ENCODE data around the gene TMEM59L. TPM values are rescaled to one million over a fixed set of nuclear protein-coding genes. Genes with fewer than 3 reads are reported as not detected.

The TMEM59L gene
- total and polyA plus RNA-seq, 2 of the 13 experiments (the other 11 are each of a cell fraction or from before 2014, with no cell fraction given), result 0.97 to 5.5 TPM

DNA sequence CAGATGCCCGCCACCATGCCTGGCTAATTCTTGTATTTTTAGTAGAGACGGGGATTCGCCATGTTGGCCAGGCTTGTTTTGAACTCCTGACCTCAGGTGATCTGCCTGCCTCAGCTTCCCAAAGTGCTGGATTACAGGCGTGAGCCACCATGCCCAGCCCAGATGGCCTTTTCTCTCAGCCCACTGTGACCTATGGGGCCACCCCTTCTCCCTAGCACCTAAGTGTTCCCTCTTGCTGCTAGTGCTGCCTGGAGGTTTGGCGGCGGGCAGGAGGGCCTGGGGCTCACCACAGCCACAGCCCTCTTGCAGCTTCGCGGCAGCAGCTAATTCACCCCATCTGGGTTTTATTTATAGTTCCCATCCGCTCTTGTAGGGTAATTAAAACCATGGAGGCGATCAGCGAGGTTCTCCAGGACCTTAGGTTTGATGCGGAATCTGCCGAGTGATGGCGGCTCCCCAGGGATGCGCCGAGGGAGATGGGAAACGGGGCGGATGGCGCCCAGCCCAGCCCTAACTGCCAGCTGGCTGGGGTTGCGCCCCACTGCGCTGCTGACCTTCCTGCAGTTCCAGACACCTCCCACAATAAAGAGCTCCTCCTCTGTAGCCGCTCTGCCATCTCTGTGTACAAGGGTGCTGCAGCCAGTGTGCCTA, 20.8 kb upstream of the TMEM59L start:
- TF ChIP-seq RBFOX2 (IDR thresholded peaks at IDR 0.05; ENCODE audit: low read depth, low read length) (0 out of 2 replicates have a peak, but pooled peaks have one; percentile 36), AGO2 (optimal IDR thresholded peaks at IDR 0.05; ENCODE audit: low read depth, low read length) (peak; percentile 75), POLR2G (IDR thresholded peaks at IDR 0.05; ENCODE audit: low read depth, low read length) (peak; percentile 20; the same call in 1 of the 2 replicates), SSRP1 (CRISPR knock-in tag; IDR thresholded peaks at IDR 0.05) (peak; percentile 70; the same call in 1 of the 2 replicates), ZNF543 (CRISPR knock-in tag; IDR thresholded peaks at IDR 0.05) (no peak), POLR2A (IDR thresholded peaks at IDR 0.05; ENCODE audit: insufficient read depth in 1 of 2, low read depth in 2 of 2, low read length in 2 of 2) (peak in 1 of 2 experiments; percentile 51; a peak in 1 of 4 replicates)
- TF ChIP-seq, protein P1, sequence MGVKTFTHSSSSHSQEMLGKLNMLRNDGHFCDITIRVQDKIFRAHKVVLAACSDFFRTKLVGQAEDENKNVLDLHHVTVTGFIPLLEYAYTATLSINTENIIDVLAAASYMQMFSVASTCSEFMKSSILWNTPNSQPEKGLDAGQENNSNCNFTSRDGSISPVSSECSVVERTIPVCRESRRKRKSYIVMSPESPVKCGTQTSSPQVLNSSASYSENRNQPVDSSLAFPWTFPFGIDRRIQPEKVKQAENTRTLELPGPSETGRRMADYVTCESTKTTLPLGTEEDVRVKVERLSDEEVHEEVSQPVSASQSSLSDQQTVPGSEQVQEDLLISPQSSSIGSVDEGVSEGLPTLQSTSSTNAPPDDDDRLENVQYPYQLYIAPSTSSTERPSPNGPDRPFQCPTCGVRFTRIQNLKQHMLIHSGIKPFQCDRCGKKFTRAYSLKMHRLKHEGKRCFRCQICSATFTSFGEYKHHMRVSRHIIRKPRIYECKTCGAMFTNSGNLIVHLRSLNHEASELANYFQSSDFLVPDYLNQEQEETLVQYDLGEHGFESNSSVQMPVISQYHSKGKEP (CRISPR knock-in tag; IDR thresholded peaks at IDR 0.05), result no peak
- Histone ChIP-seq H3K4me3 (replicated peaks in 1 of 3; ENCODE audit: insufficient read depth in 1 of 3, low read depth in 2 of 3, low read length in 3 of 3) (no peak overlapping the region), H3K27me3 (ENCODE audit: control insufficient read depth in 1 of 2, insufficient read depth in 2 of 2, low read length in 2 of 2) (no peaks in the 10 kb centered on the region), H3K27ac (ENCODE audit: extremely low read length, insufficient read depth, low read length) (no peak overlapping the region), H3K4me1 (ENCODE audit: insufficient read depth, low read length) (peaks cover 21% of the 10 kb centered on the region), H3K9me3 (ENCODE audit: low read length) (no peaks in the 10 kb centered on the region), H3K36me3 (replicated peaks in 1 of 2; ENCODE audit: control insufficient read depth in 1 of 2, insufficient read depth in 2 of 2, low read length in 2 of 2) (peaks cover 3 to 25% of the 10 kb centered on the region in 2 experiments; a peak in 4 of 5 replicates), H3K79me2 (ENCODE audit: insufficient read depth, low read length) (no peaks in the 10 kb centered on the region), H2AFZ (ENCODE audit: low read length) (no peak overlapping the region), H4K20me1 (ENCODE audit: insufficient read depth, low read length) (0 out of 2 replicates have a peak, but pooled peaks cover 2% of the 10 kb centered on the region), H3K9ac (ENCODE audit: insufficient read depth, low read depth, low read length) (no peak overlapping the region), H3K4me2 (ENCODE audit: low read depth, low read length) (no peak overlapping the region)
- no TSS peak for BruUV-seq (replicated peaks)
- intact Hi-C loops (cut with micrococcal nuclease; ENCODE audit: unreplicated experiment) (no loop called here), in situ Hi-C loops (cut with HindIII; ENCODE audit: extremely low pct_ligation_motif_present, low pct_unique_long_range_greater_than_20kb) (loop anchor here (5.0 kb wide), 1 partner anchor 85 kb away; no protein-coding TSS in a partner anchor)
- ChIA-PET POLR2A (interaction anchor here (1.9 kb wide), 1 partner anchor 20 kb away, joined by 6 read pairs; the partner anchor contains the start of gene UBA52), CTCF (ENCODE audit: low intra/inter-chr PET ratio, low total read pairs) (no interaction called here)
- 98% methylated on average over 17 of the region's 22 CpGs for WGBS (ENCODE audit: low lambda C conversion rate)
- ATAC-seq (no peak), FAIRE-seq (no peak), DNase-seq (ENCODE audit: low spot score) (no peak)
